Measurements from ENCODE around the gene UTP25.

- peak; percentile 68 to 88 (median 75) for TF ChIP-seq CTCF (IDR thresholded peaks at IDR 0.05)
- peak in 1 of 2 donors; percentile 74 for TF ChIP-seq POLR2A (IDR thresholded peaks at IDR 0.05)
Measured at GRCh38 chr1:209827384-209828262, at the start of gene UTP25.
